Endothelial cell of umbilical vein (primary cell): ENCODE measurements around the gene ATIC.

Source experiments
- EZH2 ChIP-seq: IDR thresholded peaks from 2 replicates; pipeline ENCODE4 v1.6.1; 2012; ENCODE audit warnings: borderline replicate concordance, low read depth, mild to moderate bottlenecking, moderate library complexity, low read length, inconsistent platforms; ENCODE audit not compliant: severe bottlenecking
- JUN ChIP-seq: IDR thresholded peaks from 2 replicates; pipeline ENCODE4 v1.6.1; 2011; ENCODE audit warnings: borderline replicate concordance, low read depth; ENCODE audit not compliant: insufficient read length, insufficient read depth
- POLR2A ChIP-seq: IDR thresholded peaks from 2 replicates; pipeline ENCODE4 v1.6.1; 2012; ENCODE audit warnings: low read depth, mild to moderate bottlenecking, control low read depth, low read length
- TF ChIP-seq, protein P1 (sequence below), 2 donors: IDR thresholded peaks; 1 replicate in 1 of 2; 2 replicates in 1 of 2; pipeline ENCODE4 v1.5.1; 2011; ENCODE audit warnings: low read length in 2 of 2, mild to moderate bottlenecking in 2 of 2, moderate library complexity in 2 of 2, control low read depth in 1 of 2, inconsistent platforms in 1 of 2, low read depth in 1 of 2; ENCODE audit not compliant: insufficient read depth in 1 of 2; ENCODE audit errors: extremely low read depth in 1 of 2
- TF ChIP-seq, protein P2 (sequence below): IDR thresholded peaks from 2 replicates; pipeline ENCODE4 v1.6.1; 2011; ENCODE audit not compliant: insufficient read depth, insufficient read length

DNA sequence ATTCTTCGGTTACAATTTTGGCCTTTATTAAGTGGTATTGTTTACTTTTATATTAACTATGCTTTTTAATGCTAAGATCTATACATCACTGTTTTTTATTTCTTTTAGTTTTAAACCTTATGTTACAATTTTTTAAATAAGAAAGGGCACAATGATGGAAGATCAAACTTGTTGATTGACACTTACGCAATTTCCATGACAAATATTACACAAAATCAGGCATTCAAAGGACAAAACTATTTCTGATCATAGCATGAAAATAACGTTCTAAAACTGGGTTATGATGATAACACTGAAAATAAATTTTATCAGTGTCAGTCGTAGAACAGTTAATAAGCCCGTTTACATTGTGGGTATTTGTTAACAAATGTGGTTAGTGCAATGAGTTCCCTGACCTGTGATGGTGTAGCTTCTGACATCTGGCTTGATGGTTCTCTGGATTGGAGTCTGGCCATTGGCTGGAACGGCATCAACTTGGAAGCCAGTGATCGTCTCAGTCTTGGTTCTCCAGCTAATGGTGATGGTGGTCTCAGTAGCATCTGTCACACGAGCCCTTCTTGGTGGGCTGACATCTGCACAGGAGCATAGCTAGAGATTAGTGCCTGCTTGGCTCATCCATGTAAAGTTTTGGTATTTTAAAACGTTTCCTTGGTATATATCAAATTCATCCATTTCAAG lies 64.4 kb downstream of the ATIC start:
- TF ChIP-seq, protein P1, sequence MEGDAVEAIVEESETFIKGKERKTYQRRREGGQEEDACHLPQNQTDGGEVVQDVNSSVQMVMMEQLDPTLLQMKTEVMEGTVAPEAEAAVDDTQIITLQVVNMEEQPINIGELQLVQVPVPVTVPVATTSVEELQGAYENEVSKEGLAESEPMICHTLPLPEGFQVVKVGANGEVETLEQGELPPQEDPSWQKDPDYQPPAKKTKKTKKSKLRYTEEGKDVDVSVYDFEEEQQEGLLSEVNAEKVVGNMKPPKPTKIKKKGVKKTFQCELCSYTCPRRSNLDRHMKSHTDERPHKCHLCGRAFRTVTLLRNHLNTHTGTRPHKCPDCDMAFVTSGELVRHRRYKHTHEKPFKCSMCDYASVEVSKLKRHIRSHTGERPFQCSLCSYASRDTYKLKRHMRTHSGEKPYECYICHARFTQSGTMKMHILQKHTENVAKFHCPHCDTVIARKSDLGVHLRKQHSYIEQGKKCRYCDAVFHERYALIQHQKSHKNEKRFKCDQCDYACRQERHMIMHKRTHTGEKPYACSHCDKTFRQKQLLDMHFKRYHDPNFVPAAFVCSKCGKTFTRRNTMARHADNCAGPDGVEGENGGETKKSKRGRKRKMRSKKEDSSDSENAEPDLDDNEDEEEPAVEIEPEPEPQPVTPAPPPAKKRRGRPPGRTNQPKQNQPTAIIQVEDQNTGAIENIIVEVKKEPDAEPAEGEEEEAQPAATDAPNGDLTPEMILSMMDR (IDR thresholded peaks at IDR 0.05; ENCODE audit: extremely low read depth in 1 of 2, insufficient read depth in 1 of 2, low read depth in 1 of 2, low read length in 2 of 2) = no peak
- TF ChIP-seq EZH2 = no peak
- TF ChIP-seq, protein P2, sequence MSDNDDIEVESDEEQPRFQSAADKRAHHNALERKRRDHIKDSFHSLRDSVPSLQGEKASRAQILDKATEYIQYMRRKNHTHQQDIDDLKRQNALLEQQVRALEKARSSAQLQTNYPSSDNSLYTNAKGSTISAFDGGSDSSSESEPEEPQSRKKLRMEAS = no peak
- no peak for TF ChIP-seq POLR2A
- no peak for TF ChIP-seq JUN
